ENCODE results near the gene DIDO1.

- TF ChIP-seq CTCF (IDR thresholded peaks at IDR 0.05) (no peak), POLR2A (IDR thresholded peaks at IDR 0.05) (no peak)
Observed at GRCh38 chr20:62890444-62890843, 35.9 kb downstream of the DIDO1 start.
